Astrocyte (in vitro differentiated cells and primary cell): ENCODE results near the gene ZNF773.

Experiments
- CTCF ChIP-seq: IDR thresholded peaks from 2 replicates; pipeline ENCODE4 v1.5.1; 2011; ENCODE audit warnings: low read depth, mild to moderate bottlenecking, inconsistent platforms, low read length, moderate library complexity; ENCODE audit not compliant: insufficient read depth
- EZH2 ChIP-seq: IDR thresholded peaks from 2 replicates; pipeline ENCODE4 v1.6.1; 2012; ENCODE audit warnings: mild to moderate bottlenecking, low read length, inconsistent platforms; ENCODE audit not compliant: insufficient read depth

DNA sequence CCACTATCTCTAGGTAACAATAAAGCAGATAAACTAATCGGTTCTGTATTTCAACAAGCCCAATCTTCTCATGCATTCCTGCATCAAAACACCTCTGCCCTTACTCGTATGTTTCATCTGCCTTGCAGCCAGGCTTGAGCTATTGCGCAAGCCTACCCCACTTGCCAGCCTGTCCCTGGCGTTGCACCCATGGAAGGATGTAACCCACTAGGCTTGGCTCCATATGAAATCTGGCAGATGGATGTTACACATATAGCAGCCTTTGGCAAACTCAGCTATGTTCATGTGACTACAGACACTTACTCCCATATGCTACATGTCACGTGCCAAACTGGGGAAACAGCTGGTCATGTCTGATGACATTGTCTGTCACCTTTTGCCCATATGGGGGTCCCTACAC lies 15.5 kb downstream of the ZNF773 start:
- TF ChIP-seq CTCF: no peak
- no peak for TF ChIP-seq EZH2
